ENCODE results near the gene GDF2.

Gene GDF2

DNA sequence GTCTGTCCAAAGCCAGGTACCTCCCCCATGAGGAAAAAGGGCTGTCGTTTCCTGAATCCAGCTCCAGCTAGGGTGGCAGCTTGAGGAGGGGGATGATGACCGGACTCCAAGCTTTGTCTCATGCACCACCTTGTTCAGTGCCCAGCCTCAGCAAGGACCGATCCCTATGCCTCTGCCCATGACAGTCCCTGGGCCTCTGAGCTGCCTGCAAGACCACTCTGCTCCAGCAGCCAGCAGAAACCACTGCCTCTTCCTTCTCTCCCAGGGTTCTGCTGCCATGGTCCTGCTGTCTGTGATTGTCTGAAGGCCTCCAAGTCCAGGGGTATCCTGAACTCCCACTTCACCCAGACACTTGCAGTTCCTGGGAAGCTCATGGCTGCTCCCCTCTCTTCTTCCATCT, 43.5 kb upstream of the GDF2 start:
- no peak overlapping the region for H3K4me3 ChIP-seq (ENCODE audit: low read length)
- H3K36me3 ChIP-seq (ENCODE audit: control insufficient read depth, insufficient read depth, low read length): no peaks in the 10 kb centered on the region
- H3K18ac ChIP-seq (ENCODE audit: low read length): no peak overlapping the region
- no peak overlapping the region for H3K4me2 ChIP-seq (ENCODE audit: low read length)
- H2BK5ac ChIP-seq (ENCODE audit: low read length): no peak overlapping the region
- H3K27ac ChIP-seq (ENCODE audit: low read depth, low read length): no peak overlapping the region
- H2BK120ac ChIP-seq (ENCODE audit: low read depth, low read length): no peak overlapping the region
- WGBS (ENCODE audit: extremely low coverage, insufficient coverage, low lambda C conversion rate): no CpG with 5 or more reads among the region's 3 CpGs
- no peak overlapping the region for H2AK5ac ChIP-seq (ENCODE audit: low read length)
- no peak overlapping the region for H3K56ac ChIP-seq (ENCODE audit: low read length)
- no peaks in the 10 kb centered on the region for H3K27me3 ChIP-seq (ENCODE audit: insufficient read depth, low read length, poor library complexity)
- no peak overlapping the region for H3K23ac ChIP-seq (ENCODE audit: low read length)
- H3K9ac ChIP-seq (ENCODE audit: low read length): no peak overlapping the region
- H3K79me1 ChIP-seq (ENCODE audit: low read length): no peaks in the 10 kb centered on the region
- H4K5ac ChIP-seq (ENCODE audit: low read length): no peak overlapping the region
- no peaks in the 10 kb centered on the region for H3K79me2 ChIP-seq (ENCODE audit: control insufficient read depth, insufficient read depth, low read length)
- H3K4ac ChIP-seq (ENCODE audit: low read depth, low read length): no peak overlapping the region
- H2BK15ac ChIP-seq (replicated peaks; ENCODE audit: low read depth): no peak overlapping the region
- H3K4me1 ChIP-seq (ENCODE audit: control insufficient read depth, low read depth, low read length): no peaks in the 10 kb centered on the region
- H4K8ac ChIP-seq (ENCODE audit: low read depth, low read length): no peak overlapping the region
- DNase-seq: no peak

DNA sequence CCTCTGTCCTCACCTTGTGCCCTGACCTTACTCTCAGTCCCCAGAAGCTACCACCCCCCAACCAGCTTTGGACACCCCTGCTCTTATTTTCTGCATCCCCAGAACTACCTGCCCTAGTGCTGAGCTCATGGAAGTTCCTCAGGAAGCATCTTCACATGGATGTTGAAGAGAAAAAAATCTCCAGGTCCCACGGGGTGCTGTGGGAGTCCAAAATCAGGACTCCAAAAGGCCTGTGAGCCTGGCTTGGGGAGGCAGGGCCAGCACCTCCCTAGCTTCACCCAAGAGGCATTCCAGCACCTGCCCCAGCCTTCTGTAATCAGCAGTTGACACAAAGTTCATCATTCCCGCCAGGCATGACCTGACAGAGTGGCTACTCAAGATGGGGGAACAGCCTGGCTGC, 43.0 kb upstream of the GDF2 start:
- no peak overlapping the region for H2BK5ac ChIP-seq (ENCODE audit: low read length)
- H3K23ac ChIP-seq (ENCODE audit: low read length): no peak overlapping the region
- H3K18ac ChIP-seq (ENCODE audit: low read length): no peak overlapping the region
- H3K9ac ChIP-seq (ENCODE audit: low read length): no peak overlapping the region
- no peak overlapping the region for H3K27ac ChIP-seq (ENCODE audit: low read depth, low read length)
- H3K27me3 ChIP-seq (ENCODE audit: insufficient read depth, low read length, poor library complexity): no peaks in the 10 kb centered on the region
- H2BK120ac ChIP-seq (ENCODE audit: low read depth, low read length): no peak overlapping the region
- H3K79me2 ChIP-seq (ENCODE audit: control insufficient read depth, insufficient read depth, low read length): no peaks in the 10 kb centered on the region
- H2BK15ac ChIP-seq (replicated peaks; ENCODE audit: low read depth): no peak overlapping the region
- no peak overlapping the region for H3K4me3 ChIP-seq (ENCODE audit: low read length)
- H3K4me2 ChIP-seq (ENCODE audit: low read length): no peak overlapping the region
- H3K36me3 ChIP-seq (ENCODE audit: control insufficient read depth, insufficient read depth, low read length): no peaks in the 10 kb centered on the region
- no CpG with 5 or more reads among the region's 2 CpGs for WGBS (ENCODE audit: extremely low coverage, insufficient coverage, low lambda C conversion rate)
- no peak overlapping the region for H2AK5ac ChIP-seq (ENCODE audit: low read length)
- no peak overlapping the region for H3K4ac ChIP-seq (ENCODE audit: low read depth, low read length)
- H4K8ac ChIP-seq (ENCODE audit: low read depth, low read length): no peak overlapping the region
- no peaks in the 10 kb centered on the region for H3K79me1 ChIP-seq (ENCODE audit: low read length)
- H3K4me1 ChIP-seq (ENCODE audit: control insufficient read depth, low read depth, low read length): no peaks in the 10 kb centered on the region
- H4K5ac ChIP-seq (ENCODE audit: low read length): no peak overlapping the region
- no peak for DNase-seq
- no peak overlapping the region for H3K56ac ChIP-seq (ENCODE audit: low read length)

DNA sequence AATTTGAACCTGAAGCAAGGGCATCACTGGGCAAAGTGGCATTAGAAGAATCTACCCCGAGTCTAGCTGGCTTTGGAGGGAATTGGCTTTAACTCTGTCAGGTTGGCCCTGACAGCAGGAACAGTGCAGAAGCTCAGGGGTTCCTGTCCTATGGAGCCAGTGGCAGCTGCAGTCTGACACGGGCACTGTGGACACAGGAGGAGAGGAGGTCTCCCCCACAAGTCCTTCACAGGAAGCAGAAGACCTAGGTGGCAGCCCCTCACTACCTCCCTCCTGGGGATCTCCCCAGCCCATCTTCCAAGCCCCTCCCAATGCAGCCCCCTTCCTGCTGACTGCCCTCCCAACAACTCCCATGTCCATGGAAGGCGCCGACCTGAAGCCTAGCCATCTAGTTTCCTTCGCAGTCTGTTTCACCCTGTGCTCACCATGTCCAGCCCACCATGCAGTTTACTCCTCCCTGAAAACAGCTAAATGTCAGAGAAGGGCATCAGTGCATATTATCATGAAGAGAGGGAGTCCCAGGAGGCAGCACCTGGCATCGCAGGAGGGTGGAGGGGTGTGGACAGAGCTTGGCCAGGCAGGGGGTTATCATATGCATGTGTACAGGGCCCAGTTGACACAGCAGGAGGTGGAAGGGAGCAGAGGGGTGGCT, 40.1 kb upstream of the GDF2 start:
- Histone ChIP-seq H3K18ac (ENCODE audit: low read length) (no peak overlapping the region), H2BK120ac (ENCODE audit: low read depth, low read length) (no peak overlapping the region), H3K79me2 (ENCODE audit: control insufficient read depth, insufficient read depth, low read length) (no peaks in the 10 kb centered on the region), H3K36me3 (ENCODE audit: control insufficient read depth, insufficient read depth, low read length) (no peaks in the 10 kb centered on the region), H3K4me1 (ENCODE audit: control insufficient read depth, low read depth, low read length) (no peaks in the 10 kb centered on the region), H2AK5ac (ENCODE audit: low read length) (no peak overlapping the region), H3K27ac (ENCODE audit: low read depth, low read length) (no peak overlapping the region), H2BK5ac (ENCODE audit: low read length) (no peak overlapping the region), H3K4ac (ENCODE audit: low read depth, low read length) (no peak overlapping the region), H3K9ac (ENCODE audit: low read length) (no peak overlapping the region), H4K8ac (ENCODE audit: low read depth, low read length) (no peak overlapping the region), H3K79me1 (ENCODE audit: low read length) (no peaks in the 10 kb centered on the region), H2BK15ac (replicated peaks; ENCODE audit: low read depth) (no peak overlapping the region), H3K56ac (ENCODE audit: low read length) (no peak overlapping the region), H3K23ac (ENCODE audit: low read length) (no peak overlapping the region), H3K4me2 (ENCODE audit: low read length) (no peak overlapping the region), H3K4me3 (ENCODE audit: low read length) (no peak overlapping the region), H3K27me3 (ENCODE audit: insufficient read depth, low read length, poor library complexity) (no peaks in the 10 kb centered on the region), H4K5ac (ENCODE audit: low read length) (no peak overlapping the region)
- no peak for DNase-seq
- WGBS (ENCODE audit: extremely low coverage, insufficient coverage, low lambda C conversion rate): no CpG with 5 or more reads among the region's 6 CpGs

DNA sequence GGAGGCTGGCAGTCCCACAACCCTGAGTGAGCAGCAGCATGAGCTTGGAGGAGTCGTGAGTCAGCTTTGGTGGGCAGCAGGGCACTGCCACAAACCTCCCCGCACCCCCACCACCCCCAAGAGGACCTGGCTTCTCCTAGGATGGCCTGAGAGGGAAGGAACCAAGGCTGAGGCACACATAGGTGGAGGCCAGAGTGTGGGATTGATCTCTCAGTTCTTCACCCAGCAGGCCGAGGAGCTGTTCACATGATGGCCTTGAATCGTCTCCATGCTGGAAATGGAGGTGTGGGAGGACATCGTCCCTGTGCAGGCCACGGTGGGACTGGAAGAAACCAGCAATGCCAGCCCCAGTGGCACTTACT, 39.6 kb upstream of the GDF2 start:
- no peak for DNase-seq
- Histone ChIP-seq H2BK5ac (ENCODE audit: low read length) (no peak overlapping the region), H3K79me1 (ENCODE audit: low read length) (no peaks in the 10 kb centered on the region), H3K79me2 (ENCODE audit: control insufficient read depth, insufficient read depth, low read length) (no peaks in the 10 kb centered on the region), H3K18ac (ENCODE audit: low read length) (no peak overlapping the region), H3K56ac (ENCODE audit: low read length) (no peak overlapping the region), H3K4ac (ENCODE audit: low read depth, low read length) (no peak overlapping the region), H4K8ac (ENCODE audit: low read depth, low read length) (no peak overlapping the region), H3K27me3 (ENCODE audit: insufficient read depth, low read length, poor library complexity) (no peaks in the 10 kb centered on the region), H2BK15ac (replicated peaks; ENCODE audit: low read depth) (no peak overlapping the region), H2BK120ac (ENCODE audit: low read depth, low read length) (no peak overlapping the region), H3K4me2 (ENCODE audit: low read length) (no peak overlapping the region), H3K23ac (ENCODE audit: low read length) (no peak overlapping the region), H2AK5ac (ENCODE audit: low read length) (no peak overlapping the region), H4K5ac (ENCODE audit: low read length) (no peak overlapping the region), H3K4me1 (ENCODE audit: control insufficient read depth, low read depth, low read length) (no peaks in the 10 kb centered on the region), H3K36me3 (ENCODE audit: control insufficient read depth, insufficient read depth, low read length) (no peaks in the 10 kb centered on the region), H3K4me3 (ENCODE audit: low read length) (no peak overlapping the region), H3K27ac (ENCODE audit: low read depth, low read length) (no peak overlapping the region), H3K9ac (ENCODE audit: low read length) (no peak overlapping the region)
- no CpG with 5 or more reads among the region's 6 CpGs for WGBS (ENCODE audit: extremely low coverage, insufficient coverage, low lambda C conversion rate)

DNA sequence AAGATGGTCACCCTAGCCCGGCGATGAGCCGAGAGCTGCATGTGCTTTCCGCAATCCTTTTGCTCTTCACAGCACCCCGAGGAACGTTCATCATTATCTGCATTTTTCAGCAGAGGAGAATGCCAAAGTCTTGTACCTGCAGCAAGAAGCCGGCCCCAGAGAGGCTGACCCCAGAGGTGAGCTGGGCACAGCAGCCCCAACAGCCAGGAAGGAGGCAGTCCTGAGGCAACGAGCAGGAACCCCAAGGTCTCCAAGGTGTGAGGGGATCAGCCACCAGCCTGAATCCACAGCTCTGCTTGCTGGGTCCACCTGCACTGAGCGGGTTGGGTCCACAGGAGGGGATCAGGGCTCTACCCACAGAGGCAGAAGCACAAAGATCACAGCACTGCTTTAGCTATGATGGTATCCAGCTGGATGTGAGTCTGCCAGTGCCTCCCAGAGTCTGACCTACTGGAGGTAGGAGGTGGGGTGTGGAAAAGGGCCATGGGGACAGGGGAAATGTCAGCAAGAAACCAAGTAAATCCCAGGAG, 39.1 kb upstream of the GDF2 start:
- Histone ChIP-seq H3K18ac (ENCODE audit: low read length) (no peak overlapping the region), H3K27me3 (ENCODE audit: insufficient read depth, low read length, poor library complexity) (no peaks in the 10 kb centered on the region), H3K79me1 (ENCODE audit: low read length) (no peaks in the 10 kb centered on the region), H3K27ac (ENCODE audit: low read depth, low read length) (no peak overlapping the region), H3K4ac (ENCODE audit: low read depth, low read length) (no peak overlapping the region), H3K9ac (ENCODE audit: low read length) (no peak overlapping the region), H2BK5ac (ENCODE audit: low read length) (no peak overlapping the region), H3K79me2 (ENCODE audit: control insufficient read depth, insufficient read depth, low read length) (no peaks in the 10 kb centered on the region), H3K4me3 (ENCODE audit: low read length) (no peak overlapping the region), H3K23ac (ENCODE audit: low read length) (no peak overlapping the region), H3K4me1 (ENCODE audit: control insufficient read depth, low read depth, low read length) (no peaks in the 10 kb centered on the region), H4K5ac (ENCODE audit: low read length) (no peak overlapping the region), H4K8ac (ENCODE audit: low read depth, low read length) (no peak overlapping the region), H3K56ac (ENCODE audit: low read length) (no peak overlapping the region), H3K4me2 (ENCODE audit: low read length) (no peak overlapping the region), H2BK15ac (replicated peaks; ENCODE audit: low read depth) (no peak overlapping the region), H2AK5ac (ENCODE audit: low read length) (no peak overlapping the region), H3K36me3 (ENCODE audit: control insufficient read depth, insufficient read depth, low read length) (no peaks in the 10 kb centered on the region), H2BK120ac (ENCODE audit: low read depth, low read length) (no peak overlapping the region)
- WGBS (ENCODE audit: extremely low coverage, insufficient coverage, low lambda C conversion rate): no CpG with 5 or more reads among the region's 9 CpGs
- DNase-seq: no peak

DNA sequence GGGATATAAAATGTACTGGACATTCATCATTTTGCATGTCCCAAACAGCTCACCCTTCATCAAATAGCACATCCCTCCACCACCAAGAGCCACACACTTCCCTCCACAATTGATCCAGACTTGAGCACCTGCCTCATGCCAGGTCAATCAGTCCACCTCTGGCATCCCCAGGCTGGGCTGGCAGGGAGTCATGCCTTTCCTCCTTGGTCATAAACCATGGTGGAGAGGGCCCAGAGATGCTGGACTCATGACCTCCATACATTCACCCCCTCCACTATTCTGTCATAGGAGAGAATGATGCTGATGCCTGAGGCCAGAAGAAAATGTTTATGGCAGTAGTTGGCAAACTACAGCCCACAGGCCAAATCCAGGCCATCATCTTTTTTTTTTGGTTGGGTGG, 38.4 kb upstream of the GDF2 start:
- no peak overlapping the region for H3K23ac ChIP-seq (ENCODE audit: low read length)
- no peak overlapping the region for H3K4me2 ChIP-seq (ENCODE audit: low read length)
- no peak overlapping the region for H3K4ac ChIP-seq (ENCODE audit: low read depth, low read length)
- H2BK15ac ChIP-seq (replicated peaks; ENCODE audit: low read depth): no peak overlapping the region
- H3K18ac ChIP-seq (ENCODE audit: low read length): no peak overlapping the region
- no peak overlapping the region for H2AK5ac ChIP-seq (ENCODE audit: low read length)
- no peak overlapping the region for H2BK5ac ChIP-seq (ENCODE audit: low read length)
- H4K5ac ChIP-seq (ENCODE audit: low read length): no peak overlapping the region
- no peak overlapping the region for H3K27ac ChIP-seq (ENCODE audit: low read depth, low read length)
- H3K36me3 ChIP-seq (ENCODE audit: control insufficient read depth, insufficient read depth, low read length): no peaks in the 10 kb centered on the region
- no peak overlapping the region for H3K4me3 ChIP-seq (ENCODE audit: low read length)
- H3K79me2 ChIP-seq (ENCODE audit: control insufficient read depth, insufficient read depth, low read length): no peaks in the 10 kb centered on the region
- no peak for DNase-seq
- H3K4me1 ChIP-seq (ENCODE audit: control insufficient read depth, low read depth, low read length): no peaks in the 10 kb centered on the region
- no peak overlapping the region for H3K9ac ChIP-seq (ENCODE audit: low read length)
- H3K27me3 ChIP-seq (ENCODE audit: insufficient read depth, low read length, poor library complexity): no peaks in the 10 kb centered on the region
- no peaks in the 10 kb centered on the region for H3K79me1 ChIP-seq (ENCODE audit: low read length)
- no peak overlapping the region for H4K8ac ChIP-seq (ENCODE audit: low read depth, low read length)
- no peak overlapping the region for H3K56ac ChIP-seq (ENCODE audit: low read length)
- no peak overlapping the region for H2BK120ac ChIP-seq (ENCODE audit: low read depth, low read length)
